Endothelial cell of hepatic sinusoid (primary cell): ENCODE results near the gene NEU1.
"Not testable (repeated sequence)": the region's sequence is repeated elsewhere in the genome, so short reads cannot be mapped to it uniquely, and the experiment has no call there.

Experiments
- in situ Hi-C: cut with HindIII; loops from 2 replicates; pipeline ENCODE4 v1.10.0; 2017; ENCODE audit warnings: low sequenced_read_pairs

NEU1 gene

GRCh38 chr6:31862344-31863235 lies at the start of gene NEU1:
Gene NEU1 (minus strand): TSS chr6:31862821. CDS start chr6:31862776, 45 bp downstream.
- in situ Hi-C loops = no loop called here

GRCh38 chr6:31911826-31912585 lies 49.4 kb upstream of the NEU1 start:
- in situ Hi-C loops = no loop called here

GRCh38 chr6:31909298-31909697 lies 46.7 kb upstream of the NEU1 start:
- in situ Hi-C loops = not testable (repeated sequence)

- in situ Hi-C loops = no loop called here
These were observed 46.2 kb upstream of the NEU1 start for GRCh38 chr6:31908791-31909190.

GRCh38 chr6:31908255-31908654 lies 45.6 kb upstream of the NEU1 start:
- in situ Hi-C loops = not testable (repeated sequence)

GRCh38 chr6:31907158-31907813 lies 44.7 kb upstream of the NEU1 start:
- in situ Hi-C loops = no loop called here

GRCh38 chr6:31906727-31907126 lies 44.1 kb upstream of the NEU1 start:
- in situ Hi-C loops = not testable (repeated sequence)

GRCh38 chr6:31906122-31906521 lies 43.5 kb upstream of the NEU1 start:
- in situ Hi-C loops = no loop called here

- in situ Hi-C loops = no loop called here
These were observed 42.4 kb upstream of the NEU1 start for GRCh38 chr6:31905041-31905440.

GRCh38 chr6:31903957-31904356 lies 41.3 kb upstream of the NEU1 start:
- in situ Hi-C loops = no loop called here

- in situ Hi-C loops = no loop called here
These were observed 39.5 kb upstream of the NEU1 start, which contains the start of gene ZBTB12 for GRCh38 chr6:31901953-31902643. Gene ZBTB12 (minus strand): TSS chr6:31902086. CDS start chr6:31901305, 781 bp downstream.

- in situ Hi-C loops = no loop called here
These were observed 38.9 kb upstream of the NEU1 start for GRCh38 chr6:31901415-31901952.

GRCh38 chr6:31900917-31901414 lies 38.3 kb upstream of the NEU1 start:
- in situ Hi-C loops = no loop called here

GRCh38 chr6:31899882-31900722 lies 37.5 kb upstream of the NEU1 start:
- in situ Hi-C loops = no loop called here

GRCh38 chr6:31899215-31899614 lies 36.6 kb upstream of the NEU1 start:
- in situ Hi-C loops = no loop called here

GRCh38 chr6:31898383-31899011 lies 35.9 kb upstream of the NEU1 start:
- in situ Hi-C loops = no loop called here

- in situ Hi-C loops = no loop called here
These were observed 35.2 kb upstream of the NEU1 start, which contains the start of gene EHMT2 for GRCh38 chr6:31897612-31898382. Gene EHMT2 (minus strand): TSS chr6:31897698. CDS start chr6:31897677, 21 bp downstream.
